GM13977 (cell line): ENCODE measurements around the gene ADH1C.

Experiments
- DNase-seq: peaks from one replicate; pipeline ENCODE4 v3.0.0; 2012; ENCODE audit warnings: low spot score
- CTCF ChIP-seq: IDR thresholded peaks from 2 replicates; pipeline ENCODE4 v1.5.1; 2012; ENCODE audit warnings: mild to moderate bottlenecking, control low read depth; ENCODE audit not compliant: insufficient read depth; ENCODE audit errors: extremely low read depth, missing control alignments
- in situ Hi-C: fragments of 300-500 bp; cut with MboI; formaldehyde crosslinking; loops from one replicate; pipeline ENCODE4 v1.12.0; 2022; ENCODE audit warnings: low sequenced_read_pairs, low pct_unique_long_range_greater_than_20kb, mixed read lengths, inconsistent platforms; ENCODE audit not compliant: unreplicated experiment

ADH1C gene

GRCh38 chr4:99352602-99353537, at the start of gene ADH1C:
TSS of gene ADH1C (minus strand) at chr4:99352746. CDS start at chr4:99352675, 71 bp downstream.
- no peak for DNase-seq
- in situ Hi-C loops, result no loop called here
- TF ChIP-seq CTCF, result no peak

- in situ Hi-C loops, result loop anchor here (25.0 kb wide), 2 partner anchors 289 to 939 kb away; no protein-coding TSS in a partner anchor
Observed at GRCh38 chr4:99400831-99401230, 48.3 kb upstream of the ADH1C start.

GRCh38 chr4:99399017-99399416, 46.5 kb upstream of the ADH1C start:
- in situ Hi-C loops, result no loop called here
- DNase-seq, result no peak

More at GRCh38 chr4:99400831-99401230, 48.3 kb upstream of the ADH1C start:
- TF ChIP-seq CTCF, result no peak
- no peak for DNase-seq

GRCh38 chr4:99395595-99396364, 43.2 kb upstream of the ADH1C start:
- in situ Hi-C loops, result no loop called here
- DNase-seq, result no peak

More at GRCh38 chr4:99399017-99399416, 46.5 kb upstream of the ADH1C start:
- TF ChIP-seq CTCF, result no peak

GRCh38 chr4:99394896-99395295, 42.4 kb upstream of the ADH1C start:
- no peak for TF ChIP-seq CTCF
- no peak for DNase-seq
- in situ Hi-C loops, result no loop called here

More at GRCh38 chr4:99395595-99396364, 43.2 kb upstream of the ADH1C start:
- TF ChIP-seq CTCF, result no peak

- no peak for DNase-seq
- no peak for TF ChIP-seq CTCF
- in situ Hi-C loops, result no loop called here
Observed at GRCh38 chr4:99390055-99390454, 37.5 kb upstream of the ADH1C start.
